DOHH2 (cell line): ENCODE results near the gene SNTB2.
"Not testable (repeated sequence)": the region's sequence is repeated elsewhere in the genome, so short reads cannot be mapped to it uniquely, and the experiment has no call there.

Experiments used
- H3F3A ChIP-seq: fragments of 200-600 bp; sonication (generic), shearing (Covaris generic); 2 replicates; pipeline ENCODE4 v1.6.0; 2016; ENCODE audit warnings: antibody characterized with exemption, mild to moderate bottlenecking; ENCODE audit not compliant: control insufficient read depth, insufficient read depth
- H3K27ac ChIP-seq: fragments of 200-600 bp; sonication (generic); 2 replicates; pipeline ENCODE4 v1.5.1; 2014; ENCODE audit warnings: low read depth, mild to moderate bottlenecking, low read length, moderate library complexity
- H3K27me3 ChIP-seq: fragments of 200-600 bp; sonication (generic); 2 replicates; pipeline ENCODE4 v1.6.1; 2014; ENCODE audit warnings: mild to moderate bottlenecking, low read length, mixed read lengths; ENCODE audit not compliant: control insufficient read depth
- H3K36me3 ChIP-seq: fragments of 200-600 bp; sonication (generic); 2 replicates; pipeline ENCODE4 v1.6.1; 2014; ENCODE audit warnings: mild to moderate bottlenecking, low read length, moderate library complexity, mixed read lengths; ENCODE audit not compliant: control insufficient read depth
- H3K4me1 ChIP-seq: fragments of 200-600 bp; sonication (generic); 2 replicates; pipeline ENCODE4 v1.6.1; 2014; ENCODE audit warnings: mild to moderate bottlenecking, low read length, mixed read lengths; ENCODE audit not compliant: control insufficient read depth
- H3K4me2 ChIP-seq: fragments of 200-600 bp; sonication (generic); 2 replicates; pipeline ENCODE4 v1.6.0; 2014; ENCODE audit warnings: mild to moderate bottlenecking, low read length, moderate library complexity
- H3K4me3 ChIP-seq: fragments of 200-600 bp; sonication (generic); 2 replicates; pipeline ENCODE4 v1.5.1; 2014; ENCODE audit warnings: mild to moderate bottlenecking, low read length, mixed read lengths
- H3K79me2 ChIP-seq: fragments of 200-600 bp; sonication (generic); 2 replicates; pipeline ENCODE4 v1.6.1; 2014; ENCODE audit warnings: mild to moderate bottlenecking, low read length, mixed read lengths; ENCODE audit not compliant: control insufficient read depth
- H3K9me2 ChIP-seq: fragments of 200-600 bp; sonication (generic); replicated peaks from 2 replicates; pipeline ENCODE4 v1.6.1; 2014; ENCODE audit warnings: mild to moderate bottlenecking, low read length, mixed read lengths; ENCODE audit not compliant: control insufficient read depth
- H3K9me3 ChIP-seq: fragments of 200-600 bp; sonication (generic); 2 replicates; pipeline ENCODE4 v1.6.1; 2014; ENCODE audit warnings: antibody characterized with exemption, low read length, mixed read lengths; ENCODE audit not compliant: control insufficient read depth, insufficient read depth
- H4K20me1 ChIP-seq: fragments of 200-600 bp; sonication (generic); 2 replicates; pipeline ENCODE4 v1.6.0; 2014; ENCODE audit warnings: low read depth, mild to moderate bottlenecking, antibody characterized with exemption, low read length, moderate library complexity; ENCODE audit not compliant: control insufficient read depth, insufficient read depth
- EZH2phosphoT487 ChIP-seq: fragments of 200-600 bp; sonication (generic); IDR thresholded peaks from 2 replicates; pipeline ENCODE4 v1.6.1; 2017; ENCODE audit warnings: borderline replicate concordance, mild to moderate bottlenecking, antibody characterized with exemption, low read length, moderate library complexity, mixed read lengths
- TF ChIP-seq, protein P1 (sequence below): fragments of 200-600 bp; sonication (generic); IDR thresholded peaks from one replicate; pipeline ENCODE4 v1.5.1; 2014; ENCODE audit warnings: antibody characterized with exemption, mild to moderate bottlenecking, low read depth, low read length; ENCODE audit not compliant: poor library complexity, severe bottlenecking

SNTB2 gene

DNA sequence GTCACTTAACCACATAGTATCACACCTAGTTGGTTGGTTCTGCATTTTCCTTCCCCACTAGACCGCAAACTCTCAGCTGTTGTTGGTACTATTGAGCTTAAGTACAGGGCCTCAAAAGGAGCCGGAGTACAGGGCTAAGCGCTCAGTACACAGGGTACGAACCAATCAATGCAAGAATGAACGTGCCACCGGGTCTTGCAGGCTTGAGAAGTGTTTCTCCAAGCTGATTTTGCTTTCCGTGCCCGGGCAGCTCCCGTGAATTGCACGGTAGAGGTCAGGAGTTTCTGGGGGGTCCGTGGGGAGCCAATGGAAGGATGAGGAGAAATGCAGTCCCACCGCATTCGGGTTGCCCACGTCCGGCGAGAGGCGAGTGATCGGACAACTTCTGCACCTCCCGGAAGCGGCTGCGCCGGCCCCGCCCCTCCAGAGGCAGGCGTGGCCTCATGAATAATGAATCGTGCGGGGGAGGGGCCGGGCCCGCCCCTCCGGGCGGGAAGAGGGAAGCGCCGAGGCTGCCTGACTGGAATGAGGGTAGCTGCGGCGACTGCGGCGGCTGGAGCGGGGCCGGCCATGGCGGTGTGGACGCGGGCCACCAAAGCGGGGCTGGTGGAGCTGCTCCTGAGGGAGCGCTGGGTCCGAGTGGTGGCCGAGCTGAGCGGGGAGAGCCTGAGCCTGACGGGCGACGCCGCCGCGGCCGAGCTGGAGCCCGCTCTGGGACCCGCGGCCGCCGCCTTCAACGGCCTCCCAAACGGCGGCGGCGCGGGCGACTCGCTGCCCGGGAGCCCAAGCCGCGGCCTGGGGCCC lies at the start of gene SNTB2:
Gene SNTB2, plus strand, starts transcription at position 523 of the 804 bp plus-strand sequence. Its CDS starts 3 bp downstream, at position 526.
- H3K4me2 ChIP-seq, result peak within 1 kb of the TSS; percentile 98
- H4K20me1 ChIP-seq, result peaks cover 9% of the 10 kb centered on the region; the same call in 1 of the 2 replicates
- TF ChIP-seq EZH2phosphoT487, result no peak
- TF ChIP-seq, protein P1, sequence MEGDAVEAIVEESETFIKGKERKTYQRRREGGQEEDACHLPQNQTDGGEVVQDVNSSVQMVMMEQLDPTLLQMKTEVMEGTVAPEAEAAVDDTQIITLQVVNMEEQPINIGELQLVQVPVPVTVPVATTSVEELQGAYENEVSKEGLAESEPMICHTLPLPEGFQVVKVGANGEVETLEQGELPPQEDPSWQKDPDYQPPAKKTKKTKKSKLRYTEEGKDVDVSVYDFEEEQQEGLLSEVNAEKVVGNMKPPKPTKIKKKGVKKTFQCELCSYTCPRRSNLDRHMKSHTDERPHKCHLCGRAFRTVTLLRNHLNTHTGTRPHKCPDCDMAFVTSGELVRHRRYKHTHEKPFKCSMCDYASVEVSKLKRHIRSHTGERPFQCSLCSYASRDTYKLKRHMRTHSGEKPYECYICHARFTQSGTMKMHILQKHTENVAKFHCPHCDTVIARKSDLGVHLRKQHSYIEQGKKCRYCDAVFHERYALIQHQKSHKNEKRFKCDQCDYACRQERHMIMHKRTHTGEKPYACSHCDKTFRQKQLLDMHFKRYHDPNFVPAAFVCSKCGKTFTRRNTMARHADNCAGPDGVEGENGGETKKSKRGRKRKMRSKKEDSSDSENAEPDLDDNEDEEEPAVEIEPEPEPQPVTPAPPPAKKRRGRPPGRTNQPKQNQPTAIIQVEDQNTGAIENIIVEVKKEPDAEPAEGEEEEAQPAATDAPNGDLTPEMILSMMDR, result no peak
- H3K27ac ChIP-seq, result peak within 1 kb of the TSS; percentile 64
- H3K27me3 ChIP-seq, result no peaks in the 10 kb centered on the region
- no peaks in the 10 kb centered on the region for H3K9me2 ChIP-seq
- H3K4me3 ChIP-seq, result peak within 1 kb of the TSS; percentile 81
- H3K36me3 ChIP-seq, result no peaks in the 10 kb centered on the region
- no peaks in the 10 kb centered on the region for H3K9me3 ChIP-seq
- peaks cover 35% of the 10 kb centered on the region for H3K4me1 ChIP-seq
- peaks cover 8% of the 10 kb centered on the region for H3F3A ChIP-seq
- H3K79me2 ChIP-seq, result peaks cover 39% of the 10 kb centered on the region

DNA sequence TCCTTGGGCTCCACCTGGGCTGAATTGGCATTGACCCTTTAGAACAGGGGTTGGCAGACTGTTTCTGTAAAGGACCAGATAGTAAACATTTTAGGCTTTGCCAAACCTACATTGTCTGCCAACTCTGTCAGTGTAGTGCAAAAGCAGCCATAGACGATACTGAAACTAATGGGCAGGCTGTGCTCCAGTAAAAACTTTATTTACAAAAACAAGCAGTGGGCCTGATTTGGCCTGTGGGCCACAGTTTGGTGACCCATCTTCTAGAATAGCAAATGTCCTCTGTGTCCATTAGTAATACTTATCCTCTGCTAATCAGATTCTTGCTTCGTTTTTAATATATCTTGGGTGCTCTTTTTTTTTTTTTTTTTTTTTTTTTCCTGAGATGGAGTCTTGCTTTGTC lies 48.4 kb upstream of the SNTB2 start:
- no peaks in the 10 kb centered on the region for H3K9me3 ChIP-seq
- H3K4me3 ChIP-seq, result no peak overlapping the region
- peaks cover 85% of the 10 kb centered on the region for H3K79me2 ChIP-seq
- no peaks in the 10 kb centered on the region for H3K9me2 ChIP-seq
- no peaks in the 10 kb centered on the region for H3K27me3 ChIP-seq
- H3K4me1 ChIP-seq, result peaks cover 11% of the 10 kb centered on the region
- no peaks in the 10 kb centered on the region for H3F3A ChIP-seq
- H3K27ac ChIP-seq, result no peak overlapping the region
- peaks cover 92% of the 10 kb centered on the region for H3K36me3 ChIP-seq
- no peak overlapping the region for H3K4me2 ChIP-seq
- peaks cover 14% of the 10 kb centered on the region for H4K20me1 ChIP-seq
- no peak for TF ChIP-seq EZH2phosphoT487
- TF ChIP-seq, protein P1, result no peak

DNA sequence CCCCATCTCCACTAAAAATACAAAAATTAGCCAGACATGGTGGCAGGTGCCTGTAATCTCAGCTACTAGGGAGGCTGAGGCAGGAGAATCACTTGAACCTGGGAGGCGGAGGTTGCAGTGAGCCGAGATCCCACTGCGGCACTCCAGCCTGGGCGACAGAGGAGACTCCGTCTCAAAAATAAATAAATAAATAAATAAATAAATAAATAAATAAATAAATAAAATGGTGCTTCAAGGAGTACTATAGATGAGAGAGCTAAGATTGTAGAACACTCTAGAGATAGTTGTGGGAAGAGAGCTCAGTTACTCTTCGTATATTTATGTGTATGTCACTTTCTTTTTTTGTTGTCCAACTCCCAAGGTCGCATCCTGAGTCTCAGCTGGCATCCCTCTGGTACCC lies 47.5 kb upstream of the SNTB2 start:
- not testable (repeated sequence) for H3K9me2 ChIP-seq, H3K4me2 ChIP-seq, H3K4me3 ChIP-seq, H3K9me3 ChIP-seq, H3K27ac ChIP-seq, H4K20me1 ChIP-seq, H3K4me1 ChIP-seq, H3F3A ChIP-seq, H3K27me3 ChIP-seq
- Histone ChIP-seq H3K79me2 (peaks cover 80% of the 10 kb centered on the region), H3K36me3 (peaks cover 90% of the 10 kb centered on the region)

DNA sequence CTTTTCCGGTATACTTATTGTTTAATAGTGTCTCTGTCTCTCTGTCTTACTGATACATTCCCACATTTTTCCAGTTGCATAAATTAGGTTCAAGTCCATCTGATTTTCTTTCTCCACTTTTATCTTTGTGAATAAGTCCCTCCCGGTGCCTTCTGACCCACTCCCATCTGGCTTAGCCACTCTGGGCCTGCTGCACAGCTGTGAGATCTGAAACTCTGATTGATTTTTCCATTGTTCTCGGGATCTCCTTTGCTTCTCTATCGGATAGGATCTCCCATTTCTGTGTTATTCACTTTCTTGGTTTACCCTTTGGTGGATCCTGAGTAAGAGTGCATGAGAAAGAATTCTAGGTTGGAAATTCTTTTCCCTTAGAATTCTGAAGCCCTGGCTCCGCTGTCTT lies 46.0 kb upstream of the SNTB2 start:
- Histone ChIP-seq H3K9me3 (no peaks in the 10 kb centered on the region), H3K4me3 (no peak overlapping the region), H3K9me2 (no peaks in the 10 kb centered on the region), H3K36me3 (peaks cover 92% of the 10 kb centered on the region), H3K79me2 (peaks cover 75% of the 10 kb centered on the region), H3K27me3 (no peaks in the 10 kb centered on the region), H4K20me1 (peaks cover 7% of the 10 kb centered on the region), H3K4me1 (no peaks in the 10 kb centered on the region), H3K27ac (no peak overlapping the region), H3F3A (peaks cover 5% of the 10 kb centered on the region), H3K4me2 (no peak overlapping the region)
- TF ChIP-seq EZH2phosphoT487, result no peak
- TF ChIP-seq, protein P1, result no peak
